Measurements from ENCODE around the gene RNF151.
A peak's percentile ranks its signal among the peaks of the same experiment; 100 is the strongest.

The RNF151 gene

GRCh38 chr16:2001035-2001434 lies 34.4 kb downstream of the RNF151 start:
- no peak for DNase-seq (ENCODE audit: low read depth, low spot score)
- TF ChIP-seq, protein P1, sequence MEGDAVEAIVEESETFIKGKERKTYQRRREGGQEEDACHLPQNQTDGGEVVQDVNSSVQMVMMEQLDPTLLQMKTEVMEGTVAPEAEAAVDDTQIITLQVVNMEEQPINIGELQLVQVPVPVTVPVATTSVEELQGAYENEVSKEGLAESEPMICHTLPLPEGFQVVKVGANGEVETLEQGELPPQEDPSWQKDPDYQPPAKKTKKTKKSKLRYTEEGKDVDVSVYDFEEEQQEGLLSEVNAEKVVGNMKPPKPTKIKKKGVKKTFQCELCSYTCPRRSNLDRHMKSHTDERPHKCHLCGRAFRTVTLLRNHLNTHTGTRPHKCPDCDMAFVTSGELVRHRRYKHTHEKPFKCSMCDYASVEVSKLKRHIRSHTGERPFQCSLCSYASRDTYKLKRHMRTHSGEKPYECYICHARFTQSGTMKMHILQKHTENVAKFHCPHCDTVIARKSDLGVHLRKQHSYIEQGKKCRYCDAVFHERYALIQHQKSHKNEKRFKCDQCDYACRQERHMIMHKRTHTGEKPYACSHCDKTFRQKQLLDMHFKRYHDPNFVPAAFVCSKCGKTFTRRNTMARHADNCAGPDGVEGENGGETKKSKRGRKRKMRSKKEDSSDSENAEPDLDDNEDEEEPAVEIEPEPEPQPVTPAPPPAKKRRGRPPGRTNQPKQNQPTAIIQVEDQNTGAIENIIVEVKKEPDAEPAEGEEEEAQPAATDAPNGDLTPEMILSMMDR (IDR thresholded peaks at IDR 0.05; ENCODE audit: insufficient read depth, low read length, missing control alignments): no peak
- ChIA-PET CTCF (interaction anchor here (4.8 to 10.6 kb wide), 3 partner anchors 12 to 139 kb away, joined by 38 to 176 read pairs (median 163); partner anchors contain the start of genes GFER, NOXO1, PKD1 and SYNGR3), POLR2A (interaction anchor here (1.2 kb wide), 1 partner anchor 154 kb away, joined by 3 read pairs; the partner anchor contains the start of gene TRAF7)
- H3K4me3 ChIP-seq (ENCODE audit: low read depth, low read length): no peak overlapping the region

DNA sequence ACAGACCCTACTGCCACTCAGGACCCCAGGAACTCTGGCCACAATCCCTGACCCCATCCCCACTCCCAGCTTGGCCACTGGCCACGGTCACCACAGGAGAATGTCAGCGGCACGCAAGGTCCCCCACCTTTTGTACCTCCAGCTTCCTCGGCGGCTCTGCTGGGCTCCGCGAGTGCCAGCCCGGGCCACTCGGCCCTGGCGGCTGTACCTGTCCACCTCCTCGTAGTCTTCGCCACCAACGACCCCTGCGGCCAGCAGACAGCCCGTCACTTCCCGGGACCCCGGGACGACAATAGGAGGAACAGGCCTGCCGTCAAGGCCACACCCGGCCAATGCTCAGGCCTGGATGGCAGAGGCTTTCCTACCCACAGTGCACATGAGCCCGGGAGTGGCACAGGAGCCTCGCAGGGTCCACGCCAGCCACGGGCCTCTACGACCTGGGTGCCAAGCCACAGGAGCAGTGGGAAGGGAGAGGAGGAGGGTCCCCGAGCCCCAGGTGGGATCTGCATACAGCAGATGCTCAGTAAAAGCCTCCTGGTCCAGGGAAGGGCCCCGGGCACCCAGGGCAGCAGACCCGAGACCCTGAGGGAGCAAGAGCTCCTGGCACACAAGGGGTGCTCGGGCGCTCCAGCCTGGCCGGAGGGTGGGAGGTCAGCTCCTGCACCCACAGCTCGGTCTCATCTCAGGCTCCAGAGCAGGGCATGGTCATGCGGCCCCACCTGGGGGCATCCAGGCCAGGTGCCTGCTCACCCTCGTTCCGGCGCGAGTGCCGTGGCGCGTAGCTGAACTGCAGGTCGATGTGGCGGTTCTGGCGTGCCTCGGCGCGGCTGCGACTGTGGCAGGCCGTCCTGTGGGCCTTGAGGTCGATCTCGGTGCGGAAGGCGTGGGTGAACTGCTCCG lies 35.0 kb downstream of the RNF151 start:
- TF ChIP-seq, protein P1 (IDR thresholded peaks at IDR 0.05; ENCODE audit: insufficient read depth, low read length, missing control alignments): no peak
- H3K4me3 ChIP-seq (ENCODE audit: low read depth, low read length): no peak overlapping the region
- CTCF ChIA-PET: interaction anchor here (3.7 to 10.6 kb wide), 4 partner anchors 11 to 151 kb away, joined by 38 to 176 read pairs (median 100); partner anchors contain the start of genes GFER, NOXO1, PKD1 and SYNGR3
- POLR2A ChIA-PET: interaction anchor here (1.2 kb wide), 1 partner anchor 154 kb away, joined by 3 read pairs; the partner anchor contains the start of gene TRAF7
- DNase-seq (ENCODE audit: low read depth, low spot score): no peak

DNA sequence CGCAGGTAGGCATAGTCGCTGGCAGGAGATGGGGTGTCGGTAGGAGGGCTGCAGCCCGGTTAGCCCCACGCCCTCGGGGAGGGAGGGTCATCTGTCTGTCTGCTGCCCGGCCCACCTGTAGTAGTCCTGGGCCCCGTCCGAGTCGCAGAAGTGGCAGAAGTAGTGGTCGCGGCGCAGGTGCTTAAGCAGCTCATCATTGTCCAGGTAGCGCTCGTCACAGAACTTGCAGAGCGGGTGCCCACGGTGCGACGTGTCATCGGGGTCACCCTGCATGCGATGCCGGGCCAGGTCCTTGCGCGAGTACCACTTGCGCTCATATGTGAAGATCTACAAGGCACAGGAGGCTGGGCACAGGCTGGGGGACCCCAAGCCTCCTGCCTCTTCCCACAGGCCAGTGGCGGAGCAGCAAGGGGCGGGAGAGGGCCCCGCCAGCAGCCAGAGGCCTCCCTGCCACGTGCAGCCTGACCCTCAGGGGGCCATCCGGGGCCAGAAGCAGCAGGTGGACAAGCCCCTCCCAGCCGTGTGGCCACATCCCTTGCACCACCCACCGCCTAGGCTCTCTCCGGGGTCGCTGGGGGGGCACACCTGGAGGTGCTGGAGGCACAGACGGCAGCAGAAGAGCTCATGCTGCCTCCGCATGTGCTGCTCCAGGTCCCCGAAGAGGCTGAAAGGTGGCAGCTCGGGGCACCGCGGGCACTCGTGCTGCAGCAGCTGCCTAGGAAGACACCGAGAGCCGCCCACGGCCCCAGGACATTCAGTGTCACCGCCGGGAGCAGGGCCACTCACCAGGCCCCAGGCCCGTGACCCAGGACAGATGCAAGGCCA lies 36.0 kb downstream of the RNF151 start:
- DNase-seq (ENCODE audit: low read depth, low spot score): no peak
- ChIA-PET CTCF (interaction anchor here (0.6 to 10.6 kb wide), 19 partner anchors 10 to 248 kb away, joined by 3 to 176 read pairs (median 4); partner anchors contain the start of genes ECI1, GFER, NOXO1 and NTHL1), POLR2A (no interaction called here)
- TF ChIP-seq, protein P1 (IDR thresholded peaks at IDR 0.05; ENCODE audit: insufficient read depth, low read length, missing control alignments): no peak
- H3K4me3 ChIP-seq (ENCODE audit: low read depth, low read length): no peak overlapping the region

- CTCF ChIA-PET: interaction anchor here (0.6 to 10.6 kb wide), 22 partner anchors 10 to 248 kb away, joined by 3 to 176 read pairs (median 4); partner anchors contain the start of genes ECI1, GFER, NOXO1 and NTHL1
- TF ChIP-seq, protein P1 (IDR thresholded peaks at IDR 0.05; ENCODE audit: insufficient read depth, low read length, missing control alignments): no peak
- H3K4me3 ChIP-seq (ENCODE audit: low read depth, low read length): no peak overlapping the region
- POLR2A ChIA-PET: interaction anchor here (0.6 to 2.2 kb wide), 3 partner anchors 39 to 152 kb away, joined by 3 to 6 read pairs (median 3); partner anchors contain the start of genes RPS2 and TRAF7
- no peak for DNase-seq (ENCODE audit: low read depth, low spot score)
Measured at GRCh38 chr16:2003231-2003826, 36.7 kb downstream of the RNF151 start.

DNA sequence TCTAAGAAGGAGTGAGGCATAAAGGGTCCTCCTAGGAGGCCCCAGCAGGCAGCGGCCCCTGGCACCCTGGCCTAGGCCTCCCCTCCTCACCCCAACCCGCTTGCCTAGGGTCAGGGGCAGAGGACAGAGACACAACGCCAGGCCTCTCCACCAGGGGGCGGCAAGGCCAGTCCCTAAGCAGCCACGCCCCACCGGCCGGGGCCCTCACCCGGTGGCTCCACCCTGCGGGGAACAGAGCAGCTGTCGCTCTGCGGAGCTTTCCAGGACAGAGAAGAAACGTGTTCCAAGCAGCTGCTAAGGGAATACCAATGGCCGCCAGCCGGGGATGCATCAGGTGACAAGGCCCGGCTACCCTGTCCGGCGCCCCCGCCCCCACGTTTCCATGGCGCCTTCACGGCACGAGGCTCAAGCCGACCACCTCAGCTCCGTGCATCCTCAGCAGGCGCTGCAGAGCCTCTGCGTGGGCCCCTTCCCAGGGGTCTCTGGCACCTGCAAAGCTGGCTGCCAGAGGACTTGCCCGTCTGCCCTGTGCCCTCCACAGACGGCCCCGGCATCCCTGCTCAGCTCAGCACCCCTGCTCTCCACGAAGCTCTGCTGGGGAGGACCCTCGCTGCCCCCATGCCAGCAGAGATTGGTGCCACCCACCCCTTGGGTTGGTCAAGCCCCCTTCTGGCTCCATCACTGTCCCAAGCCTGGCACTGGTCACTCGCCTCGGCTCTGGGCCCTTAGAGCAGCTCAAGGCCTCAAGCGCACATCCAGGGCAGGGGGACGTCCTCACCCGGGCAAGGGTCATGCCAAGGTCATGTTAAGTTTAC lies 37.4 kb downstream of the RNF151 start:
- DNase-seq (ENCODE audit: low read depth, low spot score): no peak

More for the DNA sequence above, 37.4 kb downstream of the RNF151 start:
- ChIA-PET POLR2A (interaction anchor here (0.6 to 2.2 kb wide), 3 partner anchors 39 to 151 kb away, joined by 3 to 6 read pairs (median 3); partner anchors contain the start of genes RPS2 and TRAF7), CTCF (interaction anchor here (0.7 to 10.6 kb wide), 22 partner anchors 9 to 247 kb away, joined by 3 to 176 read pairs (median 4); partner anchors contain the start of genes ECI1, GFER, NOXO1 and NTHL1)
- TF ChIP-seq, protein P1 (IDR thresholded peaks at IDR 0.05; ENCODE audit: insufficient read depth, low read length, missing control alignments): peak; percentile 97
- peak overlapping the region; percentile 6; the same call in 1 of the 2 replicates for H3K4me3 ChIP-seq (ENCODE audit: low read depth, low read length)
